ENCODE results near the gene PRPSAP1. TPM values are rescaled to one million over a fixed set of nuclear protein-coding genes. Genes with fewer than 3 reads are reported as not detected.
A peak's percentile ranks its signal among the peaks of the same experiment; 100 is the strongest.

The PRPSAP1 gene
- total RNA-seq, 1 experiment from 2014 or later: 38.4 TPM

- no peaks in the 10 kb centered on the region for H4K20me1 ChIP-seq (ENCODE audit: control insufficient read depth, insufficient read depth, insufficient read length)
- no peaks in the 10 kb centered on the region for H3K79me1 ChIP-seq (ENCODE audit: insufficient read depth, low read depth, low read length, poor library complexity, severe bottlenecking)
- no peak overlapping the region for H2BK15ac ChIP-seq (ENCODE audit: low read depth, low read length)
- no peak overlapping the region for H3T11ph ChIP-seq (ENCODE audit: low read length)
- peak overlapping the region; percentile 81 to 83 for H3K4me3 Mint-ChIP-seq
- H3K9me3 Mint-ChIP-seq: no peaks in the 10 kb centered on the region
- no peak overlapping the region for H3K18ac ChIP-seq (ENCODE audit: insufficient read length, low read depth, low read length)
- no peak overlapping the region for H3K4ac ChIP-seq (ENCODE audit: low read depth, low read length)
- TF ChIP-seq, protein P1, sequence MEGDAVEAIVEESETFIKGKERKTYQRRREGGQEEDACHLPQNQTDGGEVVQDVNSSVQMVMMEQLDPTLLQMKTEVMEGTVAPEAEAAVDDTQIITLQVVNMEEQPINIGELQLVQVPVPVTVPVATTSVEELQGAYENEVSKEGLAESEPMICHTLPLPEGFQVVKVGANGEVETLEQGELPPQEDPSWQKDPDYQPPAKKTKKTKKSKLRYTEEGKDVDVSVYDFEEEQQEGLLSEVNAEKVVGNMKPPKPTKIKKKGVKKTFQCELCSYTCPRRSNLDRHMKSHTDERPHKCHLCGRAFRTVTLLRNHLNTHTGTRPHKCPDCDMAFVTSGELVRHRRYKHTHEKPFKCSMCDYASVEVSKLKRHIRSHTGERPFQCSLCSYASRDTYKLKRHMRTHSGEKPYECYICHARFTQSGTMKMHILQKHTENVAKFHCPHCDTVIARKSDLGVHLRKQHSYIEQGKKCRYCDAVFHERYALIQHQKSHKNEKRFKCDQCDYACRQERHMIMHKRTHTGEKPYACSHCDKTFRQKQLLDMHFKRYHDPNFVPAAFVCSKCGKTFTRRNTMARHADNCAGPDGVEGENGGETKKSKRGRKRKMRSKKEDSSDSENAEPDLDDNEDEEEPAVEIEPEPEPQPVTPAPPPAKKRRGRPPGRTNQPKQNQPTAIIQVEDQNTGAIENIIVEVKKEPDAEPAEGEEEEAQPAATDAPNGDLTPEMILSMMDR (conservative IDR thresholded peaks at IDR 0.05): peak; percentile 25
- peaks cover 17% of the 10 kb centered on the region for H3K23me2 ChIP-seq (ENCODE audit: insufficient read length, low read depth, low read length, poor library complexity, severe bottlenecking)
- DNase-seq: peak; percentile 74
- no peak overlapping the region for H3K23ac ChIP-seq (ENCODE audit: insufficient read length, low read depth, low read length)
- no peak overlapping the region for H2AK5ac ChIP-seq (ENCODE audit: insufficient read length, low read length)
- WGBS (ENCODE audit: extremely low coverage, insufficient read length, low lambda C conversion rate): no CpG with 5 or more reads among the region's 65 CpGs
- H2BK5ac ChIP-seq (ENCODE audit: insufficient read length, low read length): no peak overlapping the region
- H2BK120ac ChIP-seq (ENCODE audit: low read depth, low read length, poor library complexity, severe bottlenecking): no peak overlapping the region
- H3K9me3 ChIP-seq (ENCODE audit: control insufficient read depth, low read depth, low read length): no peaks in the 10 kb centered on the region
- H4K8ac ChIP-seq (replicated peaks; ENCODE audit: insufficient read length, low read depth, low read length): no peak overlapping the region
- H2BK20ac ChIP-seq (ENCODE audit: low read depth, low read length, poor library complexity, severe bottlenecking): no peak overlapping the region
- no peak overlapping the region for H2AFZ ChIP-seq (ENCODE audit: low read length)
- H3K36me3 Mint-ChIP-seq (ENCODE audit: insufficient read depth in 1 of 3, low read depth in 3 of 3): peaks cover 0 to 6% (median 2%) of the 10 kb centered on the region in 3 experiments; a peak in 2 of 7 replicates
- H3K4me2 ChIP-seq (ENCODE audit: insufficient read depth, insufficient read length, low read length): peak overlapping the region; percentile 79
- no peaks in the 10 kb centered on the region for H3K79me2 ChIP-seq (ENCODE audit: insufficient read depth, low read length)
- H2BK12ac ChIP-seq (ENCODE audit: insufficient read length, low read depth, low read length): no peak overlapping the region
- no peak overlapping the region for H3K9ac ChIP-seq (ENCODE audit: extremely low read depth, insufficient read length, low read length)
- peaks cover 68% of the 10 kb centered on the region for H3K27me3 Mint-ChIP-seq (ENCODE audit: low read depth)
- H3K4me1 Mint-ChIP-seq: peaks cover 14 to 29% of the 10 kb centered on the region in 2 experiments
- peaks cover 16% of the 10 kb centered on the region; the same call in 1 of the 2 replicates for H3K27me3 ChIP-seq (ENCODE audit: insufficient read depth, low read length)
- no peak overlapping the region for H3K27ac ChIP-seq (ENCODE audit: insufficient read length, low read depth, low read length)
- no peak overlapping the region for H4K5ac ChIP-seq (ENCODE audit: insufficient read length, low read depth, low read length)
- no peak overlapping the region for H4K91ac ChIP-seq (ENCODE audit: insufficient read length, low read depth, low read length)
- H3K27ac Mint-ChIP-seq: no peak overlapping the region; a peak in 1 of 7 replicates
- H3K56ac ChIP-seq (ENCODE audit: insufficient read length, low read depth, low read length): no peak overlapping the region
- no peak overlapping the region for H3K14ac ChIP-seq (ENCODE audit: insufficient read depth, low read length)
- H3K4me1 ChIP-seq (ENCODE audit: insufficient read depth, low read length): 0 out of 2 replicates have a peak, but pooled peaks cover 2% of the 10 kb centered on the region
These were observed 30.0 kb upstream of the PRPSAP1 start for GRCh38 chr17:76383546-76384221.

All from H9 (cell line).